ENCODE measurements around the gene MX2.

MX2 gene

DNA sequence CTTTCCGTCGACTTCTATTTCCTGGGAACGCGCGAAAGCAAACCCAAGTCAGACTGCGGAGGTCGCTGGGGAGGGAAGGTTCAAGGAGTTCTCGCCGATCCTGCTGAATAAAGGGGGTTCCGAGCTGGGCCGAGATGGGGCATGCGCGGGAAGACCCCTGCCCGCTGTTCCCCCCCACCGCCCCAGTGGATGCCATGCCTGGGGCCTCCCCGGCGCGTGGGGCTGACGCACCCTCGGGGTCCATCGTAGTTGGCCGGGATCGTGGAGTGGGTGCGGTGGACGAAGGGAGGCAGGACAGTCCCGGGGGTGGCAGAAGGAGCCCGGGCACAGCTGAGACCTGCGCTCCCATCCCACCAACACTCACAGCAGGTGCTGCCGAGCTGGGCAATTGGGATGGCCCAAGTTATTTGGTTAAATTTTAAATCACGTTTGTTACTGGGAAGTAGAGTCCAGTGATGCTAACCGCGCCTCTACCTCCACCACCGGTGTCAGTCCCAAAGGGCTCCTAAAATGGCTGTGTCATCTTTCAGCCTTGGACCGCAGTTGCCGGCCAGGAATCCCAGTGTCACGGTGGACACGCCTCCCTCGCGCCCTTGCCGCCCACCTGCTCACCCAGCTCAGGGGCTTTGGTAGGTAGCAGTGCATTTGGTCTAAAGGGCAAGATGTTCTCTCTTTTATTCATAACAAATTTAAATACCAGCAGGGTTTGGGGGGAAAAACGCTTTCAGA is 65.0 kb downstream of the MX2 start:
- ChIA-PET POLR2A (ENCODE audit: low non-redundant PET) (no interaction called here), CTCF (interaction anchor here (1.2 to 1.4 kb wide), 2 partner anchors 33 to 143 kb away, joined by 3 to 4 read pairs; no protein-coding TSS in a partner anchor)
- no peak for DNase-seq (ENCODE audit: low spot score)
- H3K27ac ChIP-seq: no peak overlapping the region
- TF ChIP-seq, protein P1, sequence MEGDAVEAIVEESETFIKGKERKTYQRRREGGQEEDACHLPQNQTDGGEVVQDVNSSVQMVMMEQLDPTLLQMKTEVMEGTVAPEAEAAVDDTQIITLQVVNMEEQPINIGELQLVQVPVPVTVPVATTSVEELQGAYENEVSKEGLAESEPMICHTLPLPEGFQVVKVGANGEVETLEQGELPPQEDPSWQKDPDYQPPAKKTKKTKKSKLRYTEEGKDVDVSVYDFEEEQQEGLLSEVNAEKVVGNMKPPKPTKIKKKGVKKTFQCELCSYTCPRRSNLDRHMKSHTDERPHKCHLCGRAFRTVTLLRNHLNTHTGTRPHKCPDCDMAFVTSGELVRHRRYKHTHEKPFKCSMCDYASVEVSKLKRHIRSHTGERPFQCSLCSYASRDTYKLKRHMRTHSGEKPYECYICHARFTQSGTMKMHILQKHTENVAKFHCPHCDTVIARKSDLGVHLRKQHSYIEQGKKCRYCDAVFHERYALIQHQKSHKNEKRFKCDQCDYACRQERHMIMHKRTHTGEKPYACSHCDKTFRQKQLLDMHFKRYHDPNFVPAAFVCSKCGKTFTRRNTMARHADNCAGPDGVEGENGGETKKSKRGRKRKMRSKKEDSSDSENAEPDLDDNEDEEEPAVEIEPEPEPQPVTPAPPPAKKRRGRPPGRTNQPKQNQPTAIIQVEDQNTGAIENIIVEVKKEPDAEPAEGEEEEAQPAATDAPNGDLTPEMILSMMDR (conservative IDR thresholded peaks at IDR 0.05; ENCODE audit: low read depth): no peak

DNA sequence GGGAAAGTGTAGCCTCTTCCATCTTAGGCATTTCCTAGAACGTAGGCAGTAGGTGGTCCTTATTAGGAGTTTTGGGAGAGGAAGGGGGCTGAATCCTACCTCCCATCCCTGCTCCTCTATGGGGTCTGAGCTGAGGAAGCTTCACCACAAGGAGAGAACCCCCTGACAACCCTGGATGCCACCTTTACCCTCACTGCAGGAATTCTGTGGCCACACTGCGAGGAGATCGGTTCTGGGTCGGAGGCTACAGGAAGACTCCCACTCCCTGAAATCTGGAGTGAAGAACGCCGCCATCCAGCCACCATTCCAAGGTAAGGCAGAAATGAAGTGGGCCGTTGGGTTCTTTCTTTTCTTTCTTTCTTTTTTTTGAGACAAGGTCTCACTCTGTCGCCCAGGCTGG is 65.7 kb downstream of the MX2 start:
- DNase-seq (ENCODE audit: low spot score): no peak
- TF ChIP-seq, protein P1 (conservative IDR thresholded peaks at IDR 0.05; ENCODE audit: low read depth): no peak
- H3K27ac ChIP-seq: no peak overlapping the region
- ChIA-PET POLR2A (ENCODE audit: low non-redundant PET) (no interaction called here), CTCF (interaction anchor here (1.2 to 1.4 kb wide), 2 partner anchors 33 to 144 kb away, joined by 3 to 4 read pairs; no protein-coding TSS in a partner anchor)

DNA sequence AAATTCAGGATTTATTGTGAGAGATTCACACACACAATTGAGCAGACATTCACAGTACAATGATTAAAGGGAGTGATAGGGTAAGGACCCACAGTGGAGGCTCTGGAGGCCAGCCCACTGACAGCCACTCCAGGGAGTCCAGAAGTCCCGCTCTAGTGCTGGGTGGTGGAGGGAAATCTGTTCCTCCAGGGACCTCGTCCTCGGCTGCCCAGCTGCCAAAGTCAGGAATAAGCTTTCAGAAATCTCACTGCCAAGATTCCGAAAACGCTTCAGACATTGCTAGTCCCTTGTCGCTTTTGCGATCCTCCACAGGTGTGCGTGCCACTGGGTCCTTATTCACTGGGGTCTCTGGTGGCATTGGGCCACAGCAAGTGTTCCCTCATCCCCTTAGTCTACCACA is 66.5 kb downstream of the MX2 start:
- POLR2A ChIA-PET (ENCODE audit: low non-redundant PET): no interaction called here

DNA sequence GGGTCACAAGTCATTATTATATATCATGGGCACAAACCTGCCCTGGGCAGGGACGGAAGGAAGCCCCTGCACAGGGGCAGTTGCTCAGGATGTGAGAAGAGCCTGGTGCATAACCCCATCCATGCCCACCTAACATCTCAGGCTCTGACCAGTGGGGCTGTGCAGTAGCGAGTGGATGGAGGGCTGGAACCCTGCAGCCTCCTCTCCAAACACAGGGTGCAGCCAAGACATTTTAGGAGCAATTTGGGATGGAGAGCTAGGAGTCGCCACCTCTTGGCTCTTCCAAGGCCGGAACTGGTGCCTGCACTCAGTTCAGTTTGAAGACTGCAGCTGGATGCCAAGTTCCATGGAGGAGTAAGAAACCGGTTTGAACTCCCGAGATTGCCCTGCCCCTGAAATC is 67.0 kb downstream of the MX2 start:
- ChIA-PET CTCF (no interaction called here), POLR2A (ENCODE audit: low non-redundant PET) (no interaction called here)
- TF ChIP-seq, protein P1 (conservative IDR thresholded peaks at IDR 0.05; ENCODE audit: low read depth): no peak
- H3K27ac ChIP-seq: no peak overlapping the region
- DNase-seq (ENCODE audit: low spot score): no peak

More for the DNA sequence above, 66.5 kb downstream of the MX2 start:
- CTCF ChIA-PET: no interaction called here
- TF ChIP-seq, protein P1 (conservative IDR thresholded peaks at IDR 0.05; ENCODE audit: low read depth): no peak
- H3K27ac ChIP-seq: no peak overlapping the region
- DNase-seq (ENCODE audit: low spot score): no peak

DNA sequence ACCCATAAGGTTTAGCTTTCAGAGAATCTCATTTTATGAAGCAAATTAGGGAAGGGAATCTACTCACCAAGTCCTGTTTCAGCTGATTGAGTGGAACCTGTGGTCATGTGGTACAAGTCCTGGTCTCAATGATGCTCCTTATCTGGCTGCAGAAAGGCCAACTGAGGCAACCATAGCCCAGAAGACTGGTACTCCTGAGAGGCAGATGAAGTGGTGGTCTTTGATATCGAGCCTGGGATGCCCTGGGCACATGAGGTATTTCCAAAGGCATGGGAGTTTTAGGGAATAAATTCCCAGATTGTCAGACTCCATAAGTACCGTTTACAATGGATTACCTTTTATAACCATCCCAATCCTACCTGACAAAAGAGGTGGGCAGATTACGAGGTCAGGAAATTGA is 67.5 kb downstream of the MX2 start:
- POLR2A ChIA-PET (ENCODE audit: low non-redundant PET): no interaction called here
- CTCF ChIA-PET: no interaction called here
- no peak for DNase-seq (ENCODE audit: low spot score)
- H3K27ac ChIP-seq: no peak overlapping the region
- TF ChIP-seq, protein P1 (conservative IDR thresholded peaks at IDR 0.05; ENCODE audit: low read depth): no peak

DNA sequence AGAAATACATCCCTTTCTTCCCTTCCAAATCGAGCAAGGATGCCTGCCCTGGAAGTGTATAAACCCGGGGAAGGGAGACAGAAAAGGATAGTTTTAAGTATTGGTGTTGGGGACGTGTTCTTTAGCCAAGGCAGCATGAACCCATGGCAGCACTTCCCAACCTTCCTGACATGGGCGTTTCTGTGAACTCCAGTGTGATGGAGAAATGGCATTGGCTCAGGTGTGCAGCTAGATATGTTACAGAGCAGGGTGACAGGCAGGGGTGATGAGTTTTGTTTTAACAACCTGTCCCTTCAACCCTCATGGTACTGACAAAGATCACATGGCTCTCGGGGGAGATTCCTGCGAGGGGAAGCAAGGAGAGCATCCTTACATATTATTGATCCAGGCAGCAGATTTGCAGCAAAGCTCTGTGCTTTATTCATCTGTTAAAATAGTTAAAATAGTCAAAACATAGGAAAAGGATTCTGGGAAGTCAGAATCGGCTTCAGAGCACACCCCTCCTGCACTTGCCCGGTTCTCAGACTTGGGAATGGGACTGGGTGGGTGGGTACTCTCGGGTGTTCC is 68.2 kb downstream of the MX2 start:
- TF ChIP-seq, protein P1 (conservative IDR thresholded peaks at IDR 0.05; ENCODE audit: low read depth): no peak
- CTCF ChIA-PET: no interaction called here
- no peak for DNase-seq (ENCODE audit: low spot score)
- POLR2A ChIA-PET (ENCODE audit: low non-redundant PET): no interaction called here
- no peak overlapping the region for H3K27ac ChIP-seq

All from RWPE1 (cell line).